Left renal cortex interstitium (tissue), 4 donors: ENCODE results near the gene MED6. TPM values are rescaled to one million over a fixed set of nuclear protein-coding genes. Genes with fewer than 3 reads are reported as not detected.
A peak's percentile ranks its signal among the peaks of the same experiment; 100 is the strongest.

Experiments used
- DNase-seq, 4 donors: peaks; one replicate each; pipeline ENCODE4 v3.0.0-alpha.2; 2013; ENCODE audit warnings: low read depth in 4 of 4, low spot score in 2 of 4, missing footprints in 1 of 4
- polyA plus RNA-seq, 4 donors: library from polyadenylated mRNA; unstranded; fragments of 120-200 nt; gene quantifications; one replicate each; pipeline ENCODE4 v1.2.1, GENCODE V29; 2013; ENCODE audit not compliant: insufficient read length in 4 of 4

MED6 gene, protein sequence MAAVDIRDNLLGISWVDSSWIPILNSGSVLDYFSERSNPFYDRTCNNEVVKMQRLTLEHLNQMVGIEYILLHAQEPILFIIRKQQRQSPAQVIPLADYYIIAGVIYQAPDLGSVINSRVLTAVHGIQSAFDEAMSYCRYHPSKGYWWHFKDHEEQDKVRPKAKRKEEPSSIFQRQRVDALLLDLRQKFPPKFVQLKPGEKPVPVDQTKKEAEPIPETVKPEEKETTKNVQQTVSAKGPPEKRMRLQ
- polyA plus RNA-seq: 10 to 100 TPM; 34.2 to 43.2 (median 36.8) TPM

DNA sequence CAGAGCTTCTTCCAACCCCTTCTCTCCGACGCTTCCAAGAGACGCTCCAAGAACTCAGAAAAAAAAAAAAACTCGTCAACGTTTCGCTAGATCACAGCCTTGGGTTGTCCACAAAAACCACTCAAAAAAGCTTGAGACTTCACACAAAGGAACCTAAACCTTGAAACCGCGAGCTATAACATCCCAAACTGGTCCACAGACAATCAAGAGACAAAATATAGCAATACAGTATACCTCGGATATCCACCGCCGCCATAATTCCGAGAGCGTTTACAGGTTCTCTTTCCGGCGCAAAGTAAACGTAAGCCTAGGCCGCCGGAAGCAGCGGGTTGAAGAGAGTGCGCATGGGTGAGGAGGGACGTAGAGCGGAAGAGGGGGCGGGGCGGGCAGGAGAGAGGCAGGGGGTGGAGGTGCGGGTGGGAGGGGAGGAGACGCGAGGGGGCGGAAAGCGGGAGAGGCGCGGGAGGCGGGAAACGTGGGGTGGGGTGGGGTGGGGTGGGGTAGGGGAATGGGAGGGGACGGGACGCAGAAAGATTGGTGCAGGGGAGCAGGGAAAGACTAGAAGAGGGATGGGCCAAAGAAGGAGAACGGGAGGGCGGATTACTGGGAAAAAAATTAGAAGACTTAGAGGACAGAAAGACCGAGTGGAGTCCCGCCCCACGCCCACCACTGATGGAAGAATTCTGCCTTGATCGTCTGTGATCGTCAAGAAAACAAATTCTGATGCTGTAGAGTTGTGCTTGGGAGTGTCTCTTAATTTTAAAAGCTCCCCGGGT lies at the start of gene MED6:
TSS of gene MED6 (minus strand) at position 274 of the 776 bp plus-strand sequence. CDS start at position 256, 18 bp downstream.
- peak; percentile 68 to 93 (median 76) for DNase-seq

DNA sequence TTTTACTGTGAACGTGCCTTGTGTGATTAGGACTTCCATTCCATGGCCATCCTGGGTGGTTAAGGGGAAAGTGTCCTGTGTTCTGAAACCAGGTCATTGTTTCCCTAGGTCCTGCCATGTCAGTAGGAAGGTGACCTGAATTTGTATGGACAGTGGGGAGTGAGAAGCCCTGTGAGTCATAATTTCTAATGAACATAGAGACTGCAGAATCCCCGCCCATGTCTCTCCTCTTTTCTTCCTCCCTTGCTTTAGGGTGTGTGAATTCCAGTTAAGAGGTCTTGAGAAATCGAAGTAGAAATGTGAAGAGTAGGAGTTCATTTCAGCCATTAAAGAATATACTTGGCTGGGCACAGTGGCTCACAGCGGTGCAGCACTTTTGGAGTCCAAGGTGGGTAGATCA lies 49.3 kb upstream of the MED6 start:
- DNase-seq: no peak

DNA sequence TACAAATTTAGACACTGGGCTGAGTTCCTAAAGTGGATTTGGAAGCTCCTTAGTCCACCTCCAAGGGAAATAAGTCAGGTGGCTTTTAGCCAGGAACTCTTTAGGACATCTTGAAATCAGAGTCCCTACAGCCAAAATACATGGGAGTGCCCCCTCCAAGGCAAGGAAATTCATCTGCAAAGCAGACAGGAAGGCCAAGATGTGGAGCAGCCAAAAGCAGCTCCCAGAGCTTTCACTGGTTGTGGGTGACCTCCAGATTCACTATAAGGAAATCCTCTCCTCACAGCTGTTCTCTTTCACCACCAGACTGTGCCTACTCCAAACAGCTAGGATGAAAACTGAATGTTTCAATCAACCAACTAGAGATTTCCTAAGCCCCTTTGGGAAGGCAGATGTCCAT lies 47.9 kb upstream of the MED6 start:
- no peak for DNase-seq

DNA sequence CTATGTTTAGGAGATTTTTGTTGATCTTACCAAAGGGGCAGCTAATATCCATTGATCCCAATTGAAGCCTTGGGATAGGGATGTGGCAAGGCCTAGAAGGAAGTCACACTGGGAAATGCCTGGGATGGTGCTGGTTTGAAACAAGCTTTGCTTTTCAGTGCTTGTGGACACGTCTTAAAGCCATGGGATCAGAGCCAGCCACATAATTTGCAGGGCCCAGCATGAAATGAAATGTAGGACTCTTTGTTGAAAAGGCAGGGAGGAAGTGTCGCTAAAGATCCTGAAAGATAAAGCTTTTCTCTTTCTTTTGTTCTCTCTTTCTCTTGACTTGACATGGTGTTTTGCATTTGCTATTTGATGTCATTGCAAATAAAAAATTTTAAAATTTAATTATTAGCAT lies 46.2 kb upstream of the MED6 start:
- DNase-seq: no peak

DNA sequence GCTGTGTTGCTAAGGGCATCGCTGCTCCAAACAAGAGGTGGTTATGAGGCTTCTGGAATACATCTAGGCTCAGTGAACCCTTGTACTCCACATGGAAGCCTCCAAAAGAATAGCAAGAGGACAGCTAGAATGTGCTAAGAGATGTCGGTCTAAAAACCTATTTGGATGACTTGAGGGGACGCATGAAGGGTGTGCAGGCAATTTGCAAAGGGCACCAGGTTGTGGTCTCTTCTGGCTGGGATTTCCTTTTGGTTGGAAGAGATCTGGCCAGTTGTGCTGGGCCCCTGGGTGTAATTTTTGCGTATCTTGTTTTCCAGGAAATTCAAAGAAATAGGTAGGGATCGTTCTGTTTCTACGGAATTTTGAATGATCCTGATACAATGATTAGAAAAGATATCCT lies 45.4 kb upstream of the MED6 start:
- no peak for DNase-seq

DNA sequence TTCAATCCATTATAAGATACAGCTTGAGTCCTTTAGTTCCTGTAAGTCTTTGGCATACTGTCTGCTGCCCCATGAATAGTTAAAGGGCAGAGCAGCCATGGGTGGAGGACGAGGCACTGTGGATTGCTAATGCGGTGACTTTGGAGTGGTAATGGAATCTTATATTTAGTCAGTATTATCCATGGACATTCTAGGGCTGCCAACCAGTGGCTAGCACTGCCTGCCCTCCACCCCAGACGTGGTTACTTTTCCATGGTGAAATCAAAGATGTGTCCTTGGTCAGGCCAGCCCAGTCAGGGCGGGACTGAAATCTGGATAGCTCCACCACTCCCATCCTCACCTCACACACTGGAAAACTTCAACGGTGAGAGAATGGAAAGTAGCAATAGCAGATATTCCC lies 43.5 kb upstream of the MED6 start:
- DNase-seq: no peak

DNA sequence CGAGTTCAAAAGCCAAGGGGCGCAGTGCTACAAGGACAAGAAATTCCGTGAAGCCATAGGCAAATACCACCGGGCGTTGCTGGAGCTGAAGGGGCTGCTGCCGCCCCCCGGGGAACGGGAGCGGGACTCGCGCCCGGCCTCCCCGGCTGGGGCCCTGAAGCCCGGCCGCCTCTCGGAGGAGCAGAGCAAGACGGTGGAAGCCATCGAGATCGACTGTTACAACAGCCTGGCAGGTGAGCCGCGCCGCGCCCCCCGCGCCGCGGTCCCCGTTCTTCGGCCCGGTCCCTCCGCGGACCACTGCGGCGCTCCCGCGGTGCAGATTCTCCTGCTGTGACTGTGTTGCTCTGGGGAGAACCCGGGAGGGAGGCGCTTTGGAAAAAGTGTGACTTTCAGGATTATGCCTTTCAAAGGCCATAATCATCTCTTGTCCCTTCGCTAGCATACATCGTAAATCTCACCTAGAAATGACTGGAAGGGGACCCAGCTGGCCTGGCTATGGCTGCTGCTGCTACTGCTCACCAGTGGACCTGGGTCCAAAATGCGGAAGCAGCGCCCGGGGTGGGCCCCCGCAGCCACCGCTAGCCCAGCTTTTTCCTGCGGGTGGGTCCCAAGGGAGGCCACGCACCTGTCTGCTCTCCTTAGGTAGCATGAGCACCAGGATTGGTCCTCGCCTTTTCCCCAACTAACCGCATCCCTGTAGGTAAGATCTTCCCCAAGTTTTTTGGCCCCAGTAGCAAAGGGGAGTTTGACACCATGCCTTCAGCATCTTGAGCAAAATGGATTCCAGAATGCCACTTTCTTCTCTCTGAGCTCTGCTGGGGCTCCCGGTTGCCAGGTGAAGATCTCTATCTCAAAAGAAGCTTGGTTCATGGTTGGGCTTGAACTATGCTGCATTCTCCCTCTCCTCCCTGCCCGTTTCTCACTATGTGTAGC lies 42.1 kb upstream of the MED6 start:
- no peak for DNase-seq

DNA sequence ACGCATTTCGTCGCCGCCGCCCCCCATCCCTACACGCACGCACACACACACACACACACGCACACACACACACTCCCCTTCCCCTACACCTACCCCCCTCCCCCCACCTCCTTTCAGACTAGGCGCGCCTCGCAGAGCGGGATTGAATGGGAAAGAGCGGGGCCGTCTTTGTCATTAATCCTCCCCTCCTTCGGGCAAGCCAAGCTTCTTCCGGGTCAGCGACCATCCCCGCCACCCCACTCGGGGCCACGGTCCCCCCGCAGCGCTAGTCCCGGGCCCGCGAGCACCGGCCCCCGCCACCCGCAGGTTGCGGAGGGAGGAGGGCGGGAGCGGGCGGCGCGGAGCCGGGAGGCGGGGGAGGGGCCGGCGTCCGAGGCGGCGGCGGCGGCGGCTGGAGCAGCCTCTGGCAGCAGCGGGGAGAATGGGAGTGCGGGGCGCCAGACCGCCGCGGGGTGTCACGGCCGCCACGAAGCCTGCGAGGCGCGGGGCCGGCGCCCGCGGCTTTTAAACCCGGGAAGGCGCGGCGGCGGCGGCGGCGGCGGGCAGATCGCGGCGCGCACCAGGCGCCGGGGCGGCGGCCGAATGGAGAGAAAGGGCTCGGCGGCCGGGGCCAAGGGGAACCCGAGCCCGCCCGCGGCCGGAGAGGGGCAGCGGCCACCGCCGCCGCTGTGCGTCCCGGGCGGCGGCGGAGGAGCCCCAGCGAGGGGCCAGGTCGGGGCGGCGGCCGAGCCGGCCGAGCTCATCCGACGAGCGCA lies 41.3 kb upstream of the MED6 start, which contains the start of gene TTC9:
TSS of gene TTC9 (plus strand) at position 369 of the 755 bp plus-strand sequence. CDS start at position 583, 214 bp downstream.
- DNase-seq: no peak

DNA sequence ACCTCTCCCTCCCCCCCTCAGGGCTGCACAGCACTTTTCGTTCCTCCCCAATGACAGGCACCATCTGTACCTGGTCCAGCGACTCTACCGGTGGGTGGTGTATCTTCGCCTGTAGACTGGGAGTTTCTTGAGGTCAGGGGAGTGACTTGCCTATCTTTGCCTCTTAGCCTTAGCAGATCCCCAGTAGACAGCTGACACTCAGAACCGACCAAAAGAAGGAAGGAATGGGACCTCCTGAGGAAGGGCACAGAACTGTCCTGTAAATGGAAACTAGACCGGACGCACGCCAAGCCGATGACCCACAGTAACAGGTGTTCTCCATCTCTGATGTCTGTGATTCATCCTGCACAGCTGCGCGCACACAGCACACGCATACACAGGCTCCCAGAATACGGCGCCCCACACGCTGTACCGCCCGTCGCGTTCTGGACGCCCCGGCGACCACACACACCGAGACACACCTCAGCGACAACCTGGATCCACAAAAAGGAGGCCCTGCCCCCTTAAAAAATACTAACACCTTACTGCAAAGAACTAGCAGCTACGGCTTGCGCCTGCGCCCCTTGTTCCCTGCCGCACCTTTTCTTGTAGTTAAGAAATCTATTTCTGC lies 40.6 kb upstream of the MED6 start:
- DNase-seq: peak in 1 of 4 donors; percentile 24

DNA sequence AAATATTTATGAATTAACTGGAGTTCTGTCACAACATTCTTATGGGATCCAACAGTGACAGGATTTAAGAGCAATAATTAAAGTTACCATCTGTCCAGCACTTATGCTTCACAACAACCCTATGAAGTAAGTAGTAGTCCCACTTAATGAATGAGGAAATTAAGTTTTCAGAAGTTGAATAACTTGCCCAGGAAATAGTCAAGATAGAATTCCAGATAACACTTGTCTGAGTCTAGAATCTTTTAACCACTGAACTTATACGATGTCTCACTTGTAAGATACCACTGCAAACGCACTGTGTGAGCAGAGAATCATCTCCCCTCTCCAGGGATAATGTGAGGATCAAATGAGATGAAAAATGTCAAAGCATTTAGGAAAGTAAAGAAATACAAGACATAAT lies 38.0 kb upstream of the MED6 start:
- no peak for DNase-seq

DNA sequence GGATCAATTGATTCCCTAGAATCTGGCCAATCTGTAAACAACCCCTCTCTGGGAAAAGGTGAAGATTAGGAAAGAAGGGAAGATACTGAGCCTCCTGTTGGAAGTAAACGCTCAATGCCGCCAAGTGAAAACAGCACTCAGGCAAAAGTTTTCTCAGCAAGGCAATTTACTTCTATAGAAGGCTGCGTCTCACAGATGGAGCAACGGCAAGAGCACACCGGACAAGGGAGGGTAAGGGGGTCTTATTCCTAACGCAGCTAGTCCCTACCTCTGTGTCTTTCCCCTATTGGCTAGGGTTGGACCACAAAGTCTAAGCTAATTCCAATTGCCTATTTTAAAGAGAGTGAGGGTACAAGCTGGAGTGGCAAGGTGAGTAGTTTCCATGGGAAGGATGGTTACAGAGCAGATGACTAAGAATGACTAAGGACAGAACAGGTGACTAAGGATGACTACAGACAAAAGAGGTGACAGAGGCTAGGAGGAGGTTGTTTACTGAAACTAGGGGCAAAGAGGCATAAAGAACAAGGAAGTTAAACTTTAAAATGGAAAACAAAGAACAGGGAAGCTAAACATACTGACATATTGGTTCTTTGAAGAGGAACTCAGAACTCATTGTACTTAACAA lies 35.6 kb upstream of the MED6 start:
- DNase-seq: no peak

DNA sequence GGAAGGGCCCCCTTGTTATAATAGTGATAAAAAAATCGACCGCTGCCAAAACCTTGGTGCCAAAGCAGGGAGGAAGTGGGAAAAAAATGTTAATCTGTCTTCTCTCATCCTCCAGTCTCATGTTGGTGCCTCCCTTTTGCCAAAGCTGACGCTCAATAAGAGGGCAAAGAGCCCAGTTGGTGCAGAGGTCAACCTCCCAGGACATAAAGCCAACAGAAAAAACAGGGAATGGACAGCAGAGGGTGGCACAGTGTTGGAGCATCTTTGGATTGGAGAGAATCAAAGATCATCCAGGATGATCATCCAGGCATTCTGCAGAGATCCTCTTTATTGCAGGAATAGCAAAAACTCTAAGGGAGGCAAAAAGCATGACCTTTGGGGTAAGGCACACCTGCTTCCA lies 31.5 kb upstream of the MED6 start:
- DNase-seq: no peak

DNA sequence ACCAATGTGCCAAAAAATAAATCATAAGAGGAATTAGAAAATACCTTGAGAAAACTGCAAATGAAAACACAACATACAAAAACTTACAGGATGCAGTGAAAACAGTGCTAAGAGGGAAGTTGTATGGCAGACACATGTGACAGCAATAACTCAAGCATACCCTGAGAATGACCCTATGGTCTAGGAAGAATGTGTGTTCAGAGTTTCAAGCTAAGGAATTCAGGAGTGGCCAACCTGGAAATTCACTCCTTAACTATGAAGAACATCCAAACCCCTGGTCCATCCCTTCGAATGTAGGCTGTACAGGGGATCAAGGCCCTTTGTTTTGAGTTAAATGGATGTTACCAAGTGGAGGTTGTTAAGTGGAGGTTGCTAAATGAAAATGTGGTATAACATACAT lies 24.5 kb upstream of the MED6 start:
- DNase-seq: no peak

DNA sequence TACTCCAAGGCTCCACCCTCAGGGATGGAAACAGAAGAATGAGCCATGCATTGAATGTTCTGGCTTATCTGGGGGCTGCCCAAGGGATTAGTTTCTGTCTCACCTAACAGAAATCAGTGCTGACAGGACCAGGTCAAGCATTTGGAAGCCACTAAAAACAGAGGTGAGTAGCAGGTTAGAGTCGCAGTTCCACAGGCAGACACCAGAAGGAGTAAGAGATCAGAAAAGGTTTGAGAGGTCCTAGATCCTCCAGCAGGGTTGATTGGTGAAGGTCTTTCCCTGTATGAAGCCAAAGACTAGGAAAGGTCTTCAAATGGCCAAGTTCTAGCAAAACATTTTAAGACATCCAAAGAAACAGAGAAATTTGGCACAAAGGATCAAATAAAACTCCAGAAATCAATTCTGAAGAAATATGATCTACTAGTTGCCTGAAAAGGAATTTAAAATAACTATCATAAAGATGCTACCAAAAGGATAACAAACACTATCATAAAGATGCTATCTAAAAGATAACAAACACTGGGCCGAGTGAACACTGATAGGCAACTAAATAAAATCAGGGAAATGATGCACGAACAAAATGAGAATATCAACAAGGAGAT lies 21.8 kb upstream of the MED6 start:
- DNase-seq: no peak

DNA sequence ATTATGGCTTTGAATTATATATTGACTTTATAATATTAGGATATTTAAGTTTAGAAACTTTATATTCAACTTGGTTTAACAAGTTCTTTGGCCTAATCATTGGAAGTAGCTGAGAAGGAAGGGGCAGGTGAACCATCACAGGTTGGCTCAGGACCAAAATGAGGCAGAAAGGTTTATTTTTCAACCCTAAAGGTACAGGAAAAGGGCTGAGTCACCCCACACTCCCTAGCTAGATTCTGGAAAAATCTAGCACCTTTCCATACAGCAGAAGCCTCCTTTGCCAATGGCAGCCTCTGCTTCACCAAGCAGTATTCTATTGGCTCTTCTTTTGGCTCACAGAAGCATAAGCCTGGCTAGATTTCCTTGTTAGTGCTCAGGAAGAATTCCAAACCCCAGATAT lies 19.3 kb upstream of the MED6 start:
- DNase-seq: no peak

DNA sequence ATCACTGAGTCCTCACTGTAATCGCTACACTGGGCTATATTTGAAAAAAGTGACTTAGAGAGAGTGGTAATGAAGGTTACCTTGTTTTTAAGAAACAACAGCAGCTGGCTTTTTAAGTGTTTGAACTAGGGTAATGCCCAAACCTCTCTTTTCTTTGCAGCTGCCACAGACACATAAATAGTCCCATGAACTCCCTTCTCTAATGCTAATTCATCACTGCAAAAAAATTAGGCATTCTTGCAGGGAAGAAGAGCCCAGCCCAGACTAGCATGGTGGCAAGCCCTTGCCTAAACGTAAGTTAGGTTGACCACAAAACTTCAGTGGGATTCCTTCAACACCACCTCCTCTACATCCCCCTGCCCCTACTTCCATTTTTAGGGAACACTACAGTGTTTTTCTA lies 17.9 kb upstream of the MED6 start:
- no peak for DNase-seq

DNA sequence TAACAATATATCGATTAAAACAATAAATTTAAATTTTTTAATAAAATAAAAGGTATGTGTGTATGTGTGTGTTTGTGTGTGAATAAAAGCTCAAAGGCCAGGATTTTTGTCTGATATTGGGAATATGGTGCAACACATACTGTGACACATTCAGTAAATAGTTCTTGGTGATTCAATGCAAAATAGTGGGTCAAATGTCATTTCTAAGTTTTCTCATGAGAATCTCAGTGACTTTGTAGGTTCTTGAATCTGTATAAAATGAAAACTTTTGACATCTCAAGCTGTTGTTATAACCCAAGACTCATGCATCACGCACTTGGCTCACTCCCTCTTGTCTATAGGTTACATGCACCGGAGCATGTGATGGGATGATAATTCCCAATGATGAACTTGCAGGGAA lies 16.2 kb upstream of the MED6 start:
- DNase-seq: no peak

DNA sequence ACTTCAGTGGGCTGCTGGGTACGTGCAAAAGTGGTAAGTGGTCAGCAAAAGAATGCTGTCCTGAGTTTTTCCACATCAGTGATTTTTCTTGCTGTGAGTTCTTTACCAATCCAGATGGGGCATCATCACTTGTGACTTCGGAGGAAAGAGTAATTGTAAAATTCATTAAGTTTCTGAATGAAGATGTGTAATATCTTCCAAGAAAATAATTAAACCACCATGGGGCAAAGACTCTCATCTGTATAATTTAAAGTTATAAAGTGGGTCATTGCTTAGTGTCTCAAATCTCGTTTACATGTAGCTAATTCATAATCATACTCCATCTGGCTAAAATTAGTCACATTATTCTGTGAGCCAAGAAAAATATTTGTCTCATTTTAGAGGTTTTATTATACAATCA lies 10.8 kb upstream of the MED6 start:
- DNase-seq: no peak

DNA sequence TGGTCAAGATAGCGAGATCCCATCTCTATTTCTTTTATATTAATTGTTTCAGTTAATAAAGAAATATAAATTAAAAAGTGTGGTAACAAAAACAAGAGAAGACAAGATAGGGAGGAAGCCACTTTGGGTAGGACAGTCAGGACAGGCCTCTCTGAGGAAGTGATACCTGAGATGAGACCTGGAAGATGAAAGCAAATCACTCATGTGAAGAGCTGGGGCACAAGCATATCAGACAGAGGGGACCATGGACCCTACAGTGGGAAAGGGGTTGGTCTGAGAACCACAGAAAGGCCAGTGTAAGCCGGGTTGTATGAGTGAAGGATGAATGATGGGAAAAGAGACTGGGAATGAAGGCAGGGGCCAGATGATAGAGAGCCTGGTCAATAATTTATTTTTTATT lies 1.8 kb upstream of the MED6 start:
- DNase-seq: no peak
